HepG2 (cell line): ENCODE data around the gene LRRC45. TPM values are rescaled to one million over a fixed set of nuclear protein-coding genes. Genes with fewer than 3 reads are reported as not detected.

Source experiments
- ARHGAP35 ChIP-seq: sonication (generic); formaldehyde crosslinking; IDR thresholded peaks from 2 replicates; pipeline ENCODE4 v1.9.0; 2022; ENCODE audit warnings: mild to moderate bottlenecking, inconsistent platforms, moderate library complexity, missing genetic modification reagents, borderline replicate concordance
- CREBL2 ChIP-seq: sonication (generic); formaldehyde crosslinking; IDR thresholded peaks from 2 replicates; pipeline ENCODE4 v1.8.1; 2023; ENCODE audit warnings: missing genetic modification reagents, mild to moderate bottlenecking, borderline replicate concordance
- DMTF1 ChIP-seq: sonication (generic); formaldehyde crosslinking; IDR thresholded peaks from 2 replicates; pipeline ENCODE4 v1.4.0; 2020; ENCODE audit warnings: mild to moderate bottlenecking, missing genetic modification reagents
- GPBP1L1 ChIP-seq: sonication (generic); formaldehyde crosslinking; IDR thresholded peaks from 2 replicates; pipeline ENCODE4 v1.5.0; 2020; ENCODE audit warnings: mild to moderate bottlenecking, missing genetic modification reagents
- HNF1A ChIP-seq, 2 experiments: sonication (generic) in 1 of 2; formaldehyde crosslinking in 1 of 2; IDR thresholded peaks; 2 replicates each; pipeline versions ENCODE4 v1.4.0 to v1.6.1; 2016 to 2020; ENCODE audit warnings: borderline replicate concordance in 1 of 2, low read depth in 1 of 2, mild to moderate bottlenecking in 1 of 2, missing genetic modification reagents in 1 of 2
- HOXD1 ChIP-seq: sonication (generic); formaldehyde crosslinking; IDR thresholded peaks from 2 replicates; pipeline ENCODE4 v1.5.0; 2020; ENCODE audit warnings: missing genetic modification reagents
- KDM5A ChIP-seq: fragments of 200-600 bp; sonication (generic); IDR thresholded peaks from 2 replicates; pipeline ENCODE4 v1.7.0; 2018; ENCODE audit warnings: antibody characterized with exemption, mild to moderate bottlenecking, low read length, borderline replicate concordance
- MNT ChIP-seq: fragments of 450-650 bp; IDR thresholded peaks from 2 replicates; pipeline ENCODE4 v1.6.1; 2016
- SIX4 ChIP-seq: sonication (generic); formaldehyde crosslinking; IDR thresholded peaks from 2 replicates; pipeline ENCODE4 v1.4.0; 2020; ENCODE audit warnings: missing genetic modification reagents
- TAF1 ChIP-seq: sonication (generic); formaldehyde crosslinking; IDR thresholded peaks from 2 replicates; pipeline ENCODE4 v1.4.0; 2020; ENCODE audit warnings: missing genetic modification reagents
- ZNF512 ChIP-seq: sonication (generic); formaldehyde crosslinking; IDR thresholded peaks from 2 replicates; pipeline ENCODE4 v1.4.0; 2020; ENCODE audit warnings: mild to moderate bottlenecking, missing genetic modification reagents
- ZNF549 ChIP-seq: sonication (generic); formaldehyde crosslinking; IDR thresholded peaks from 2 replicates; pipeline ENCODE4 v1.5.0; 2020; ENCODE audit warnings: missing genetic modification reagents
- ZNF598 ChIP-seq: sonication (generic); formaldehyde crosslinking; IDR thresholded peaks from 2 replicates; pipeline ENCODE4 v1.5.1; 2020; ENCODE audit warnings: mild to moderate bottlenecking, missing genetic modification reagents, borderline replicate concordance
- polyA plus RNA-seq, 8 experiments: library from polyadenylated mRNA; depleted of rRNA in 3 of 8; stranded (reverse) in 7 of 8; unstranded in 1 of 8; fragments of >200 nt; fragmentation: Illumina TruSeq in 4 of 8; extraction: Trizol in 4 of 8; gene quantifications; 2 replicates each; pipeline versions ENCODE4 v1.2.1 to v1.2.3, GENCODE V29; 2011 to 2016; ENCODE audit warnings: low read depth in 4 of 8, missing spikeins in 1 of 8, mixed read lengths in 1 of 8; ENCODE audit not compliant: insufficient read depth in 1 of 8
- total RNA-seq, 5 experiments: library from RNA; depleted of rRNA; stranded (reverse); fragments of >200 nt; fragmentation: Illumina TruSeq; extraction: Trizol; gene quantifications; 2 replicates each; pipeline ENCODE4 v1.2.3, GENCODE V29; 2016; ENCODE audit warnings: low read depth in 1 of 5

The LRRC45 gene
- total and polyA plus RNA-seq, 2 of the 13 experiments (the other 11 are each of a cell fraction or from before 2014, with no cell fraction given), result 11.6 to 48.1 TPM

GRCh38 chr17:81993729-81994592 lies 29.1 kb upstream of the LRRC45 start (continued):
- TF ChIP-seq CREBL2 (CRISPR knock-in tag) (0 out of 2 replicates have a peak, but pooled peaks have one; percentile 12), TAF1 (CRISPR knock-in tag) (no peak), MNT (no peak), ZNF598 (CRISPR knock-in tag) (peak; percentile 10; the same call in 1 of the 2 replicates), HNF1A (IDR thresholded peaks at IDR 0.05; ENCODE audit: low read depth) (no peak), HNF1A (CRISPR knock-in tag; IDR thresholded peaks at IDR 0.05; ENCODE audit: borderline replicate concordance) (no peak; the same call in 1 of the 2 replicates), GPBP1L1 (CRISPR knock-in tag) (no peak), KDM5A (no peak), DMTF1 (CRISPR knock-in tag) (no peak), ZNF549 (no peak; the same call in 1 of the 2 replicates), SIX4 (peak; percentile 64; the same call in 1 of the 2 replicates), ZNF512 (CRISPR knock-in tag) (peak; percentile 73; the same call in 1 of the 2 replicates), ARHGAP35 (CRISPR knock-in tag) (peak; percentile 61), HOXD1 (CRISPR knock-in tag) (peak; percentile 9; the same call in 1 of the 2 replicates)
